CD14-positive monocyte (primary cell): ENCODE data around the gene EBI3. TPM values are rescaled to one million over a fixed set of nuclear protein-coding genes. Genes with fewer than 3 reads are reported as not detected.

ENCODE experiments used
- DNase-seq, 3 donors: peaks; one replicate each; pipeline ENCODE4 v3.0.0-alpha.2; 2011 to 2022
- H2AFZ ChIP-seq: 2 replicates; pipeline ENCODE4 v1.6.0; 2012; ENCODE audit warnings: mild to moderate bottlenecking, low read depth, low read length, inconsistent platforms; ENCODE audit not compliant: insufficient read depth, poor library complexity, severe bottlenecking
- H3K27ac ChIP-seq, 2 donors: 1 replicate in 1 of 2; 2 replicates in 1 of 2; pipeline ENCODE4 v1.5.1; 2012 to 2013; ENCODE audit warnings: low read length in 2 of 2, control low read depth in 1 of 2, inconsistent platforms in 1 of 2, low read depth in 1 of 2, mild to moderate bottlenecking in 1 of 2
- H3K27me3 ChIP-seq, 2 donors: one replicate each; pipeline versions ENCODE4 v1.6.0 to v1.6.1; 2011 to 2013; ENCODE audit warnings: low read length in 2 of 2; ENCODE audit not compliant: control insufficient read depth in 2 of 2, insufficient read depth in 2 of 2
- H3K36me3 ChIP-seq, 2 donors: replicated peaks in 1 of 2; 1 replicate in 1 of 2; 2 replicates in 1 of 2; pipeline versions ENCODE4 v1.5.1 to v1.6.1; 2012 to 2013; ENCODE audit warnings: low read length in 2 of 2, control low read depth in 1 of 2, inconsistent platforms in 1 of 2, mild to moderate bottlenecking in 1 of 2; ENCODE audit not compliant: insufficient read depth in 2 of 2, control insufficient read depth in 1 of 2
- H3K4me1 ChIP-seq, 2 donors: 1 replicate in 1 of 2; 2 replicates in 1 of 2; pipeline versions ENCODE4 v1.5.1 to v1.6.1; 2012 to 2013; ENCODE audit warnings: low read length in 2 of 2, control low read depth in 1 of 2, inconsistent platforms in 1 of 2, mild to moderate bottlenecking in 1 of 2, moderate library complexity in 1 of 2; ENCODE audit not compliant: insufficient read depth in 2 of 2, control insufficient read depth in 1 of 2
- H3K4me2 ChIP-seq: replicated peaks from 2 replicates; pipeline ENCODE3; 2012; ENCODE audit warnings: low read length, moderate library complexity, mild to moderate bottlenecking; ENCODE audit not compliant: poor library complexity, severe bottlenecking; ENCODE audit errors: extremely low read depth
- H3K4me3 ChIP-seq, 3 experiments: fragments of 200-600 bp in 1 of 3; sonication (generic) in 1 of 3; replicated peaks in 1 of 3; 1 replicate in 2 of 3; 2 replicates in 1 of 3; pipeline ENCODE4 v1.5.1; 2011 to 2013; ENCODE audit warnings: low read length in 3 of 3, mild to moderate bottlenecking in 3 of 3, control low read depth in 2 of 3, low read depth in 2 of 3, inconsistent platforms in 1 of 3, moderate library complexity in 1 of 3
- H3K79me2 ChIP-seq: 2 replicates; pipeline ENCODE4 v1.6.0; 2012; ENCODE audit warnings: mild to moderate bottlenecking, control low read depth, inconsistent platforms, low read length, moderate library complexity; ENCODE audit not compliant: insufficient read depth
- H3K9ac ChIP-seq: 2 replicates; pipeline ENCODE4 v1.6.0; 2017; ENCODE audit warnings: low read length, mild to moderate bottlenecking; ENCODE audit not compliant: insufficient read depth, poor library complexity, severe bottlenecking
- H3K9me3 ChIP-seq, 2 donors: replicated peaks in 1 of 2; 1 replicate in 1 of 2; 2 replicates in 1 of 2; pipeline versions ENCODE4 v1.5.1 to v1.6.1; 2012 to 2013; ENCODE audit warnings: low read length in 2 of 2, control low read depth in 1 of 2; ENCODE audit not compliant: control insufficient read depth in 1 of 2, insufficient read depth in 1 of 2
- H4K20me1 ChIP-seq: 2 replicates; pipeline ENCODE4 v1.6.0; 2012; ENCODE audit warnings: mild to moderate bottlenecking, low read length, control low read depth, moderate library complexity; ENCODE audit not compliant: insufficient read depth
- H3K27ac Mint-ChIP-seq, 7 donors: one replicate each; pipeline ENCODE4 v1.8.0; 2020; ENCODE audit warnings: mild to moderate bottlenecking in 7 of 7, mixed read lengths in 7 of 7, moderate library complexity in 6 of 7, inconsistent platforms in 2 of 7
- H3K27me3 Mint-ChIP-seq, 3 donors: one replicate each; pipeline ENCODE4 v1.8.0; 2021 to 2022; ENCODE audit warnings: low read depth in 3 of 3, mild to moderate bottlenecking in 3 of 3, mixed read lengths in 3 of 3, moderate library complexity in 3 of 3, inconsistent platforms in 1 of 3
- H3K36me3 Mint-ChIP-seq, 2 donors: one replicate each; pipeline ENCODE4 v1.8.0; 2020; ENCODE audit warnings: mixed read lengths in 2 of 2, inconsistent platforms in 1 of 2, mild to moderate bottlenecking in 1 of 2
- H3K4me1 Mint-ChIP-seq: one replicate; pipeline ENCODE4 v1.8.0; 2020; ENCODE audit warnings: mild to moderate bottlenecking, mixed read lengths
- H3K4me3 Mint-ChIP-seq, 2 donors: one replicate each; pipeline ENCODE4 v1.8.0; 2020; ENCODE audit warnings: mild to moderate bottlenecking in 2 of 2, mixed read lengths in 2 of 2, moderate library complexity in 1 of 2
- H3K9me3 Mint-ChIP-seq, 7 donors: one replicate each; pipeline ENCODE4 v1.8.0; 2020 to 2022; ENCODE audit warnings: mixed read lengths in 7 of 7, mild to moderate bottlenecking in 6 of 7, moderate library complexity in 6 of 7, inconsistent platforms in 2 of 7
- WGBS: methylation state at CpG from one replicate; pipeline ENCODE4 v1.1.5; 2013; ENCODE audit warnings: missing lambda C conversion rate; ENCODE audit not compliant: insufficient coverage; 5-methylcytosine and 5-hydroxymethylcytosine counted together
- intact Hi-C, 2 donors: fragments of 100-400 bp; cut with micrococcal nuclease; formaldehyde crosslinking; loops; one replicate each; pipeline versions ENCODE4 v1.15.0 to v1.15.1; 2023
- polyA plus RNA-seq, 3 donors: library from polyadenylated mRNA; depleted of rRNA in 1 of 3; unstranded in 2 of 3; stranded (reverse) in 1 of 3; fragments of 300-500 nt in 2 of 3; fragments of >200 nt in 1 of 3; fragmentation: Illumina TruSeq in 2 of 3; gene quantifications; 1 replicate in 2 of 3; 2 replicates in 1 of 3; pipeline ENCODE4 v1.2.3, GENCODE V29; 2012 to 2021
- TF ChIP-seq, protein P1 (sequence below): fragments of 200-600 bp; IDR thresholded peaks from one replicate; pipeline ENCODE4 v1.8.0; 2022; ENCODE audit warnings: antibody characterized with exemption, mild to moderate bottlenecking

Gene EBI3
- polyA plus RNA-seq, 3 donors, result 0.14 to 0.40 TPM; not detected in 1

DNA sequence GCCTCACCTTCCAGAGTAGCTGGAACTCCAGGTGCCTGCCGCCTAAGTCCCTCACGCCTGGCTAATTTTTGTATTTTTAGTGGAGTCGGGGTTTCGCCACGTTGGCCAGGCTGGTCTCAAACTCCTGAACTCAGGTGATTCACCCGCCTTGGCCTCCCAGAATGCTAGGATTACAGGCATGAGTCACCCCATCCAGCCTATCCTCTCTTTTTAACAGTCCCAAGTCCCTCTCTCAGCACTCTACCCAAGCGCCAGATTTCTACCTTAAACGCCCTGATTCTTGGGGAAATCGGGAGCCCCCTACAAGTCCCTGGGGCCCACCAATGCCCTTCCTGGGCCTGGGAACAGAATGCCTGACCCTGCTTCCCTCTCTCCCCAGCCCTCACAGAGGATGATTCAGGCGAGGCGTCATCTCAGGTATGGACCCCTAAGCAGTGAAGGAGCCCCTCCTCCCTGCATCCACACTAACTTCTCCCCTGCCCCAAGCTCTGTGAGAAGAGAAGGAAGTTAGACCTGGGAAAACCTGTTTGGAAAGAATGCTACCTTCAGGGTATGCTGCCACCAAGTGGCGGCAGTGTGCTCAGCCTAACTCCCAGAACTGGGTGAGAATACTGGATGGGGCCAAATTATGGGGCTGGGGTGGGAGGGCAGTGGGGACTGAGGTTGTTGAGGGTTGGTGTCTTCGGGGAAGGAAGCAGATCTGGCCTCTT, 20.8 kb upstream of the EBI3 start:
- H3K36me3 ChIP-seq, result no peaks in the 10 kb centered on the region
- no peak overlapping the region for H2AFZ ChIP-seq
- no peak for DNase-seq
- no peaks in the 10 kb centered on the region for H3K4me1 ChIP-seq
- peaks cover 0 to 2% (median 0%) of the 10 kb centered on the region in 7 donors for H3K9me3 Mint-ChIP-seq
- no peaks in the 10 kb centered on the region for H3K9me3 ChIP-seq
- no peaks in the 10 kb centered on the region for H3K27me3 ChIP-seq
- 79% methylated on average over 11 of the region's 13 CpGs for WGBS
- intact Hi-C loops, result no loop called here
- no peak overlapping the region for H3K4me3 Mint-ChIP-seq
- peaks cover 2% of the 10 kb centered on the region for H3K4me1 Mint-ChIP-seq
- no peak overlapping the region for H3K4me2 ChIP-seq
- no peaks in the 10 kb centered on the region for H3K36me3 Mint-ChIP-seq
- no peaks in the 10 kb centered on the region for H3K79me2 ChIP-seq
- H3K9ac ChIP-seq, result no peak overlapping the region
- peaks cover 3 to 4% (median 4%) of the 10 kb centered on the region in 3 donors for H3K27me3 Mint-ChIP-seq
- H4K20me1 ChIP-seq, result no peaks in the 10 kb centered on the region
- TF ChIP-seq, protein P1, sequence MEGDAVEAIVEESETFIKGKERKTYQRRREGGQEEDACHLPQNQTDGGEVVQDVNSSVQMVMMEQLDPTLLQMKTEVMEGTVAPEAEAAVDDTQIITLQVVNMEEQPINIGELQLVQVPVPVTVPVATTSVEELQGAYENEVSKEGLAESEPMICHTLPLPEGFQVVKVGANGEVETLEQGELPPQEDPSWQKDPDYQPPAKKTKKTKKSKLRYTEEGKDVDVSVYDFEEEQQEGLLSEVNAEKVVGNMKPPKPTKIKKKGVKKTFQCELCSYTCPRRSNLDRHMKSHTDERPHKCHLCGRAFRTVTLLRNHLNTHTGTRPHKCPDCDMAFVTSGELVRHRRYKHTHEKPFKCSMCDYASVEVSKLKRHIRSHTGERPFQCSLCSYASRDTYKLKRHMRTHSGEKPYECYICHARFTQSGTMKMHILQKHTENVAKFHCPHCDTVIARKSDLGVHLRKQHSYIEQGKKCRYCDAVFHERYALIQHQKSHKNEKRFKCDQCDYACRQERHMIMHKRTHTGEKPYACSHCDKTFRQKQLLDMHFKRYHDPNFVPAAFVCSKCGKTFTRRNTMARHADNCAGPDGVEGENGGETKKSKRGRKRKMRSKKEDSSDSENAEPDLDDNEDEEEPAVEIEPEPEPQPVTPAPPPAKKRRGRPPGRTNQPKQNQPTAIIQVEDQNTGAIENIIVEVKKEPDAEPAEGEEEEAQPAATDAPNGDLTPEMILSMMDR, result peak; percentile 27
- H3K27ac ChIP-seq, result no peak overlapping the region
- H3K4me3 ChIP-seq, result no peak overlapping the region
- H3K27ac Mint-ChIP-seq, result peak overlapping the region in 1 of 7 donors; percentile 82

DNA sequence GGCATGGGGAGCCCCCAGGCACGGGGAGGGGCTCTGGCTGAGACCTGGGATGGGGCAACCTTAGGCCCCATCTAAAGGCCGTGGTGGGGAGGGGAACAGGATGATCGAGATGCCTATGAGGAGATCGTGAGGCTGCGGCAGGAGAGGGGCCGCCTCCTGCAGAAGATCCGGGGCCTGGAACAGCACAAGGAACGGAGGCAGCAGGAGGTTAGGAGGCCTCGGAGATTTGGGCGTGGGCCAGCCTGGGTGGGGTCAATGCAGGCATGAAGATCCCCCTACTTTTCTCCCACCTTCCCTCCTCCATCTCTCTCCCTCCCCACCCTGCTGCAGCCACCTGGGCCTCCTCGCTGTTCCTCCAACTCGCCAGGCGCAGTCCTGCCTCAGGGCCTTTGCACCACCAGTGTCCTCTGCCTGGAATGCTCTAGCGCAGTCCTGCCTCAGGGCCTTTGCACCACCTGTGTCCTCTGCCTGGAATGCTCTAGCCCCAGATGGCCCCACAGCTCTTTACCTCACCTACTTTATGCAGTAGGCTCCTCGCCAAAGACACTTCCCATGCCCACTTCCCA, 19.1 kb upstream of the EBI3 start:
- 89% methylated on average over 12 of the region's 15 CpGs for WGBS
- H3K9ac ChIP-seq, result no peak overlapping the region
- H3K27me3 ChIP-seq, result no peaks in the 10 kb centered on the region
- no peaks in the 10 kb centered on the region for H3K79me2 ChIP-seq
- no peak overlapping the region for H3K4me3 Mint-ChIP-seq
- no peaks in the 10 kb centered on the region for H3K4me1 Mint-ChIP-seq
- no peak overlapping the region for H3K27ac ChIP-seq
- no peak for DNase-seq
- no peak overlapping the region for H3K4me2 ChIP-seq
- H3K36me3 Mint-ChIP-seq, result no peaks in the 10 kb centered on the region
- H3K9me3 Mint-ChIP-seq, result peaks cover 0 to 2% (median 0%) of the 10 kb centered on the region in 7 donors
- H3K36me3 ChIP-seq, result no peaks in the 10 kb centered on the region
- intact Hi-C loops, result no loop called here
- H3K9me3 ChIP-seq, result no peaks in the 10 kb centered on the region
- TF ChIP-seq, protein P1, result no peak
- peaks cover 2 to 3% (median 3%) of the 10 kb centered on the region in 3 donors for H3K27me3 Mint-ChIP-seq
- no peaks in the 10 kb centered on the region for H4K20me1 ChIP-seq
- H3K4me3 ChIP-seq, result no peak overlapping the region
- no peak overlapping the region for H2AFZ ChIP-seq
- H3K4me1 ChIP-seq, result no peaks in the 10 kb centered on the region
- no peak overlapping the region for H3K27ac Mint-ChIP-seq
